Fibroblast of skin of back (primary cell): Measurements from ENCODE around the gene KAT2A.

Experiments
- DNase-seq: peaks from one replicate; pipeline ENCODE4 v3.0.0-alpha.2; 2013

Gene KAT2A

GRCh38 chr17:42135664-42136653, 14.8 kb upstream of the KAT2A start:
- peak; percentile 68 for DNase-seq

GRCh38 chr17:42135151-42135550, 14.0 kb upstream of the KAT2A start:
- no peak for DNase-seq

GRCh38 chr17:42133461-42134041, 12.4 kb upstream of the KAT2A start:
- DNase-seq: no peak

DNA sequence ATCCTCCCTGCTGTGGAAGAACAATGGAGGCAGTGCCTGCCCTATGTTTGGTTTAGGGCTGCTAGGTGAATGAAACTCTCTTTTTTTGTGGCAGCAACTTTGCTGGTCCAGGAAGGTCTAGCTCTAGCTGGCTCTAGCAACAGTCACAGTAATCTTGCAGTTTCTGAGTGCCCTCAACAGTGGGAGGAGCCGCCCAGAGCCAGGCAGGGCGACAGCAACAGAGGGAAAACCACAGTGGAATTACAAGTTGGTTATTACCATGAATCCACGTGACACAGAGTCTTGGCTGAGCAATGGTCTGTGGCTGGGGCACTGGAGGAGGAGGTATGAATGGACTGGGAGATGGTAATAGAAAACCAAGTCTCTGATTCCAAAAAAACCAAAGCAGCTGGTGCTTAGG, 11.8 kb upstream of the KAT2A start:
- peak; percentile 81 for DNase-seq

GRCh38 chr17:42131981-42132432, 10.8 kb upstream of the KAT2A start:
- no peak for DNase-seq

GRCh38 chr17:42131232-42131631, 10.1 kb upstream of the KAT2A start:
- no peak for DNase-seq

DNA sequence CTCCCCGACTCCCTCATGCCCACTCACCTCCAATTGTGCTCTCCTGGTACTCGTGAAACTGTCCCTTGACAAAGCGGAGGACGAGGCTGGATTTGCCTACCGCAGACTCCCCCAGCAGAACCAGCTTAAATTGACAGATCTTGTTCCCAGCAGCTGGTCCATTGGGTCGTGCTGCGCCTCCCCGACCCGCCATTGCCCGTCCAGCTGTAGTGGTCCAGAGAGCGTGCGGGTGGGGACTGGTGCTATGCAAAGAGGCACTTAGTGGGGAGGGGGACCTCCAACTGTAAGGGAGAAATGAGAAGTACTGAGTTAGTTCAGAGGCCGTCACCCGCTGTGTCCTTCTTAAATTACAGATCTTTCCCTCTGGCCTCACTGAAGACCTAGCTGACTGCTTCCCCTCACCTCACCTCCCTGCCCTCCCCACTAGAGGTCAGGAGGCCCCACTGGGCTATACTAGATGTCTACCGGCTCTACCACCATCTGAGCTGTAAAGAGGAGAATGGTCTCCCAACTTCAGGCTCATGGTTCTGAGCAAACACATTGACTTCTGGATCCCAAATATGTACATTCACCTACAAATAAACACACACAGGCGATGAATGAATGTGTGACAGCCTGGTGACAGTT, 9.3 kb upstream of the KAT2A start:
- no peak for DNase-seq

- no peak for DNase-seq
Measured at GRCh38 chr17:42129109-42129837, 8.1 kb upstream of the KAT2A start.

DNA sequence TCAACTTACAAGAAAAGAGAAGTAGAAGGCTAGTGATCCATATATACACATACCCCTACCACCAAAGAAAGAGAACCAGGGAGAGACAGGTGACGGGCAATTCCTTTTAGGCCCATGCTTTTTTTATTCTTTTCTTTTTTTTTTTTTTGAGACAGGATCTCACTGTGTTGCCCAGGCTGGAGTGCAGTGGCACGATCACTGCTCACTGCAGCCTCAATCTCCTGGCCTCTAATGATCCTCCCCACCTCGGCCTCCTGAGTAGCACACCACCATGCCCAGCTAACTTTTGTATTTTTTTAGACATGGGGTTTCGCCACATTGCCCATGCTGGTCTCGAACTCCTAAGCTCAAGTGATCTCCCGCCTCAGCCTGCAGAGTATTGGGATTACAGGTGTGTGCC, 6.2 kb upstream of the KAT2A start:
- no peak for DNase-seq

GRCh38 chr17:42126836-42127235, 5.7 kb upstream of the KAT2A start:
- no peak for DNase-seq

GRCh38 chr17:42125565-42125964, 4.4 kb upstream of the KAT2A start:
- no peak for DNase-seq

DNA sequence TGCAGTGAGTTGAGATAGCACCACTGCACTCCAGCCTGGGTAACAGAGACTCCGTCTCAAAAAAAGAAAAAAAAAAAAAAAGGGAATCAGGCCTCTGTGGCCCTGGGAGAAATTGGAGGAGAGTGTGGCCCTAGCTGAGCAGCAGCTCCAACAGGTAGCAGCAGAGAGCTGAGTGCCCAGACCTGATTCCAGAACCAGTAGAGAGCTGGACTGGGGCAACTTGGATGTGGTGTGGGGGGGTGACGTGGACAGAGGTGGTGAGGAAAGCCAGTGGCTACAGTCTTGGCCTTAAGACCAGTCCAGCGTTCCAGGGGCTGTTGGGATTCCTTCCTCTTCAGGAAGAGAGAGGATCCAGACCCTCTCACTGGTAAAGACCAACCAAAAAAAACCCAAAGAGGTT, 3.1 kb upstream of the KAT2A start:
- no peak for DNase-seq

GRCh38 chr17:42122371-42123303, 1.5 kb upstream of the KAT2A start, which contains the start of gene HSPB9:
TSS of gene HSPB9 (plus strand) at chr17:42122804. CDS start at chr17:42122851, 47 bp downstream.
- DNase-seq: no peak

GRCh38 chr17:42120161-42120769, 902 bp downstream of the KAT2A start:
- DNase-seq: no peak

- no peak for DNase-seq
Measured at GRCh38 chr17:42119301-42119700, 1.9 kb downstream of the KAT2A start.

DNA sequence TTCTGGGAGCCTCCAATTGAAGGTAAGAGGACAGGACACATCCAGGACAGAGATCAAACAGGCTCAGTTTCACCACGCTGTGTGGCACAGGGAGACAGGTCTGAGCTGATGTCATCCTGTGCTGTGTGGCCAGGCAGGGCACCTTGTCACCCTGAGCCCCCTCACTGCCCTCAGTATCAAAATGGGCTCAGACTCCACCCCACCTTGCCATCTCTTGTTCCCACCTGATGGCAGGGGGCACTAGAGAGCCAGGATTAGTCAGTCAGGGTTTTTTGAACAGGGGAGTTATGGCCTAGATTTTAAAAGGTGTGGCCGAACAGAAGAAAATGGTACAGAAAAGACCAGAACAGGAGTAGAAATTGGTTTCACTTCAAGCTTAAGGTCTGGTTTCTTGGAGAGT, 2.6 kb downstream of the KAT2A start:
- peak; percentile 30 for DNase-seq

- no peak for DNase-seq
Measured at GRCh38 chr17:42118126-42118510, 3.0 kb downstream of the KAT2A start.

DNA sequence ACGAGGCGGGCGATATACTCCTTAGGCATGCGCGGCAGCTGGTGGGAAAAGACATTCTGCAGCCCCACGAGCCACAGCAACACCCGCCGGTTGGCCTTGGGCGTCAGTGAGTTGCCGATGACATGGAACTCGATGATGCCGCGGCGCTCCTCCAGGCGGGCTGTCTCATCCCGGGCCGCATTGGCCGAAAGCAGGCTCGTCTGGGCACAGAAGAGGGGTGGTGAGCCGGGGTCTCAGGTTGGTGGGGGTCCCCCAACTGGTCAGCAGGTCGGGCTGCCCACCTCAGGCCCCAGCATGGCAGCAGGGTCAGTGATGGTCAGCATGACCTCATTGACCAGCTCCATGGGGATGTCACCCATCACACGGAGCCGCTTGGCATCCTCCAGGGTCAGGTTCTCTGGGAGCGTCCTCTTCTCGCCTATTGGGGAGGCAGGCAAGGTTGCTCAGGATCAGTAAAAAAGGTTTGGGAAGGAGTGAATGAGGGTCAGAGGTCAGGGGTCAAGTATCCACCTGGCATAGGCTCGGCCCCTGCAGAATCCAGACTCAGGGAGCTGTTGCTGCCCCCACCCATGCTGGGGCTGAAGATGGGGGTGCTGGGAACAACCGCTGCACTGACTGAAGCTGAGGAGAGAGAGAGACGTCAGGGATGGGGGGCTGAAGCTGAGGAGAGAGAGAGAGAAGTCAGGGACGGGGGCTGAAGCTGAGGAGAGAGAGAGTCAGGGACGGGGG, 3.6 kb downstream of the KAT2A start:
- DNase-seq: no peak

DNA sequence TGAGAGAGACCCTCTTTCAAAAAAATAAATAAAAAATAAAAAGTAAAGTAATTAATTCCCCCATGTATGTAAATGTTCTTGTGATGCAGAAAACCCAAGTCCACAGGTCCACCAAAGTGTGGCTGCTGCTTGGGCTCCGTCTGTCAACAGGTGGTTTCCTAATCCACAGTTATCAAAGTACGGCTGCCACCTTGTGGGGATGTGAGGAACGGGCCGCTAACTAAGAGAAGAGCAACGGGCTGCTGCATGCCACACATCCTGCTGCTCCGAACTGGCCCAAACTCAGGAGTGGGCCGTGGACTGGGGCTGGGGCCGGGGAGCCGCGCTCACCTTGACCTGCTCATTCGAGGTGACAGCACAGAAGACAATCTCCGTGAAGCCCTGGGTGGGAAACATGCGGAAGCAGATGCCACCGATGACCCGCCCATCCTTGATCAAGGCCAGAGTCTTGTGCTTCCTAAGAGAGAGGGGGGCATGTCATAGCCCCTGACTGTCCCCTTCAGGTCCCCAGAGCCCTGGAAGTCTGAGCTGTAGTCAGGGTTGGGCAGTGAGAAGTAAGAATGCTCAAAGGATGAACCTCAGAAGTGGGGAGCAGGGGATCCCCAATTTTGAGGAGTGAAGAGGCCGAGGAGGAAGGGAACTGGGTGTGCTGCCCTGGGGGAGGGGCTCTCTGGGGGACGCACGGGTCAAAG, 4.3 kb downstream of the KAT2A start:
- DNase-seq: peak; percentile 71

DNA sequence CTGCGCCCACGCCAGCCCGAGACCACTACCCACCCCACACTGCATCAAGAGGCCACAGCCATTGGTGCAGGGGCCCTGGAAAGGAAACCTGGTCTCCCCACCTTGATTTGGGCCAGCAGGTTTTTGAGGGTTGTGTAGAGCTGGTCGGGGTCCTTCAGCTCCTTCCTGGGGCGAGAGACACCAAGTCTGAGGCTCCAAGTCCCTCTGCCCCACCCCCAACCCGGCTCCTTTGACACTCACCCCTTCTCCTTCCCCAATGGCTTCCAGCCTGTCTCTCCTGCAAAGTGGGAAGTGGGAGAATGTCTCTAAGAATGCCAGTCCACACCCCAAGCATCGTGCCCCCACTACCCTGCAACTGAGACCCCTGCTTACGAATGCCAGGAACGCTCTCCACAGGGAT, 7.0 kb downstream of the KAT2A start:
- DNase-seq: no peak
